ENCODE results near the gene ZNF365.

GRCh38 chr10:62442006-62442405 is 67.8 kb downstream of the ZNF365 start:
- TF ChIP-seq CTCF (IDR thresholded peaks at IDR 0.05; ENCODE audit: poor library complexity, severe bottlenecking) (no peak), RAD21 (conservative IDR thresholded peaks at IDR 0.05) (no peak), EZH2 (IDR thresholded peaks at IDR 0.05; ENCODE audit: borderline replicate concordance, insufficient read depth, low read length, poor library complexity, severe bottlenecking) (no peak), TAF1 (IDR thresholded peaks at IDR 0.05; ENCODE audit: low read depth) (no peak), SMC3 (conservative IDR thresholded peaks at IDR 0.05; ENCODE audit: poor library complexity) (no peak), REST (IDR thresholded peaks at IDR 0.05; ENCODE audit: borderline replicate concordance) (no peak), EP300 (conservative IDR thresholded peaks at IDR 0.05; ENCODE audit: poor library complexity, severe bottlenecking) (no peak)
